ENCODE measurements around the gene BACH2.
"Not testable (repeated sequence)": the region's sequence is repeated elsewhere in the genome, so short reads cannot be mapped to it uniquely, and the experiment has no call there.

Gene BACH2

DNA sequence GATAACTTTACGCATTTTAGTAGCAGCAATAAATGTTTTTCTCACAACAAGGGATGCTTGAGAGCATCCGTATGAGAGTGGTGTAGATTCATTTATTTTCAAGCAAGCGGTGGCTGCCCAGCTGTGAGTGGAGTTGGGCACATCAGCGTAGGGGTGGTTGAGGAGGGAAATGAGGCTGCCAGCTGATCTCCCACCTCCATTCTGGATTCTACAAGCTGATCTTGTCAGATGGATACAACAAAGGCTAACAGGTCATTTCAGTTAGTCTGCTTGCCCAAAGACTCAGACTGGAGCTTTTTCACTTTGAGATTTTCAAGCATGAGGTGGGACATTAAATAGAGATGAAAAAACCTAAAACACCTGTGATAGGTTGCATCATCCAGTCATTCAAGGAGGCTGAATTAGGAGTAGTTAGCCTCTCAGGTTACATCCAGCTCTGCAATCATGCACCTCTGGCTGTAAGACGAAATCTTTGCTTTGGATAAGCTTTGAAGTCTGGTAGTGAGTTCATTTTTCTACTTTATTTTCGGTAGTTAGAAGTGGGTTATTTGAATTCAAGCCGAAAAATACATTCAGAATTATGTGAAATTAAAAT is 1.9 kb upstream of the BACH2 start:
- no peak for DNase-seq

DNA sequence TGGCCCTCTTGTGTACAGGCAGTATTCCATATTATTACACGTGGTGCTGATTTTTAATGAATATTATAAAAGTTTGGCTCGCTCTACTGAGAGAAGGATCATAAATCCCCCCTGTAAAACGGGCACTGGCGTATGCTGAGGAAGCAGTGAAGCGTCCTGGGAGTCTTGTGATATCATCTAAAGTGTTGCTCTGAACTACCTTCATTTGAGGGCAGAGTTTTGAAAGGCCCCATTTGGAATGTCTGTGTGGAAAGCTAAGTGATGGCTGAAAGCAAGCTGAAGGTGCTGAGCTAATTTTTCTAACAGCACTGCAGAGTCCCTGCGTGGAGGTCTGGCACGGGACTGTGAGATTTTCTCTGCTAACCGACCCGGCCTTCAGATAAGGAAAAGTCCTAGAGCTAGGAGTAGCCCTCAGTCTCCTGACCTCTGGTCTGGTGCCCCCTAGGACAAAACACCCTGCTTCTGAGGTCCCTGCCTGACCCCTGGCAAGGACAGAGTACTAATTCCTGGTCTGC is 1.3 kb upstream of the BACH2 start:
- no peak for DNase-seq

DNA sequence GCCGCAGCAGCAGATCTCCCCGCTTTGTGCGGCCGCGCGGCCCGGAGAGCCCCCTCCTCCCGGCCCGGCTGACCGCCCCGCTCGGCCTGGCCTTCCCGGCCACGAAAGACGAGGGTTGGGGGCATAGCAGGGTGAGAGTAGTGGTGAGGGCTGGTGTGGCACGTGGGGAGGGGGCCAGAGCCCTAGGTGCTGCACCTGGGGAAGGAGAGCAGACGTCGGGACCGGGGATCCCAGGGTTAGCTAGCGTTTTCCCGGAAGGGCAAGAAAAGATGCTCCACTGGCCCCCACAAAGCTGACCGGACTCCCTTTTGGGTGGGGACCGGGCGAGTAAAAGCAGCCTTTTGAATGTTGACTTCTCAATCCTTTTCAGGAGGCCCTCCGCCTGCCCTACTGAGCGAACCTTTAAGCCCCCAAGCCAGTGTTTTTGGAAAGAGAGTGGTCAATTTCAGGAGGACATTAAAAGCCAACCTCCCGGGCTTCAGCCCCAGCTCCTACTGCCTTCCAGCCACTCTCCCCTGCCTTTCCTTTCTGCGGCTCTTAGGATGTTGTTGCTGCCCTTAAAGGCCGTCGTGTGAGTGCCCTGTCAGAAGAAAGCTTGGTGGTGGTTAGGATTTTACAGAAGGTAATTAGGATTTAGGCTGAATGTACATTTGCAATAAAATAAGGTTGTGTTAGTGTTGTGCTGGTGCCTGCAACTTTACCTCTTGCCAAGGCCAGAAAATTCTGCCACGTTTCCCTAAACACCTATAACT is 648 bp upstream of the BACH2 start:
- no peak for DNase-seq

DNA sequence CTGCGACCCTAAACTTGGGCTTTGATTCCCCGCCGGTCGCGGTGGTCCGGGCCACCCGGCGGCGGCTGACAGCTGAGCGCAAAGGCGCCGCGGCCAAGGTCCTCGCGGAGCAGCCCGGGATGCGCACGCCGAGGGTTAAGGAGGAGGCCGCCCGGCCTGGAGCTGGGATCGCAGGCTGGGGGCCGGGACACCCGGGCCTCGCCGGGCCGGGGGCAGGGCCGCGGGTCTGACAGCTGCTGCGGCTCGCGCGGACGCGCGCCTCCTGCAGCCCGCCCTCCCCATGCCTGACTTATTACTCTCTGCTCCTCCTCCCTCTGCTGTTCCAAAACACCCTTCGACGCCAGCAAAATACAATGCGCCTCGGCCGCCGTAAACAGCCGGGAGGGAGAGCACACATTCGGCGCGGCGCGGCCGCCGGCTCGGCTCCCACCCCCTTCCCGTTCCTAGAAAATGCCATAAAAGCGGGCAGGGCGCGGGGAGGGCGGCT is 746 bp downstream of the BACH2 start:
- peak; percentile 45 to 48 for DNase-seq

DNA sequence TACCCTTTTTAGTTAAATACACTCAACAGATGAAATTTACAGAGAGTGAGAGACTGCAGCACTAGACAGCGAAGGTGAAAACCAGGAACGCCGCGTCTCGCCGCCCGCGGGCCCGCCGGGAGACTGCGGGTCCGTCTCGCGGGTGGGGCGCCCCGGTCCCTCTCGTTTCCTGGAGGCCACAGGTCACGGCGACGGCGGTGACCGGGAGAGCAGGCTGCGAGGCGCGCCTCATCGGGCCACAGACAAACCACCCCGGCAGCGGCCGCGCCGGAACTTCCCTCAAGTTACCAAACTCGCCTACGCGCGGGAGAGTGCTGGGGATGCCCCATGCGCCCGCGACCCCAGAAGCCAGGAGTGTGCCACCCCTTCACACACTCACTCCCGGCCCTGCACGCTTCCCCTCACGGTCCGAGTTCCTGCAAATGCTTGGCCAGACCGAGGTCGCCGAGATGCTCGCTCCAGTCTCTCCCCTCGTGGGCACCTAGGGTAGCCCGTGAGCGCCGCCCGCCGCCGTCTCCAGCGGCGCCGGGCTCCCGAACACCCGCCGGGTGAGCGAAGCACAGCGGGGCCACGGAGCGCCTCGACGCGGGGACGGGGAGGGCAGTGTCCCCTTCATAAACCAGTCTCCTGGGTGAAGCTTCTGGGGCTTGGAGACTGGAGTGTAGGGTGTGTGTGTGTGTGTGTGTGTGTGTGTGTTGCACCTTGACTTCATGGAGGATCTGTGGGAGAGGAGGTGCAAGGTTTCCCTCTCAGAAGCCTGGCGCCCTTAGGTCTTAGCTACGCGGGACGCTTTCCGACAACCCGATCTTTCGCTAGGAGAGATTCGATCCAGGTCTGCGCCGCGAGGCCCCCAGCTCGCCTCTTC is 1.4 kb downstream of the BACH2 start:
- peak in 1 of 2 experiments; percentile 39 for DNase-seq

DNA sequence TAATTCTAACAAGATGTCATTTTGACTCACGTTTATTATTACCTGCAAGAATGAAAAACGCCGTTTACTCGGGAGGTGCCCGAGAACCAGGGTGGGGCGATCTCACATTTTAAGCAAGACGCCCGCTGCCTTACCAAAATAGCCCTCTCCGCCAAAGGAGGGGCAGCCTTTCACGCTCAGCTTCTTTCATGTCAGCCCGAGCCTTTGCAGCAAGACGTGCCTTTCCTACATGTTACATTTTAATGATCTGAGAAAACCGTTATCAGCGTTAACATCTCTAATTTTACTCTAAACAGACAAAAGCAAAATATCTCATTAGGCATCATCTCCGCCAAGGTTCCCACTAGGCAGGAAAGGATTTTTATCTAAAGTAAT is 2.0 kb downstream of the BACH2 start:
- no peak for DNase-seq

DNA sequence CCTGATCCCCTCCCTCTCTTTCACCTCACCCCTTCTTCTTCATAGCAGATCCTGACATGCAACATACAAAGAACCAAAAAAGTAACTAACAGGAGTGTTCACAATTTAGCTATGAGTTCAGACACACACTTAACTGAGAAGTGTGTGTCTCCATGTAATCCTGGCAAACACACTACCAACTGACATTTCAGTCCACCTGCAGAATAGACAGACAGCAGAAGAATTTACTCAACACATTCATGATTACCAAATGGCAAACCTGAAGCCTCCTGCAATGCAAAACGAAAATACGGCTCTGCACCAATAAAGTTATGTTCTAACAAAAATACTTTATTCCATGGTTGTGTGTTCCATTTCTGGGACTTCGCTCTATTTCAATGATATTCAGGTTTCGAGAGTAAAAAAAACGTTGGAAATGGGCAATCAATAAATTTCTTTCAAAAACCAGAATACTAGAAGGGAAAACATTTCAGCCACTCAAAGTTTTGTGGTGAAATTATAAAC is 2.6 kb downstream of the BACH2 start:
- DNase-seq, result no peak

DNA sequence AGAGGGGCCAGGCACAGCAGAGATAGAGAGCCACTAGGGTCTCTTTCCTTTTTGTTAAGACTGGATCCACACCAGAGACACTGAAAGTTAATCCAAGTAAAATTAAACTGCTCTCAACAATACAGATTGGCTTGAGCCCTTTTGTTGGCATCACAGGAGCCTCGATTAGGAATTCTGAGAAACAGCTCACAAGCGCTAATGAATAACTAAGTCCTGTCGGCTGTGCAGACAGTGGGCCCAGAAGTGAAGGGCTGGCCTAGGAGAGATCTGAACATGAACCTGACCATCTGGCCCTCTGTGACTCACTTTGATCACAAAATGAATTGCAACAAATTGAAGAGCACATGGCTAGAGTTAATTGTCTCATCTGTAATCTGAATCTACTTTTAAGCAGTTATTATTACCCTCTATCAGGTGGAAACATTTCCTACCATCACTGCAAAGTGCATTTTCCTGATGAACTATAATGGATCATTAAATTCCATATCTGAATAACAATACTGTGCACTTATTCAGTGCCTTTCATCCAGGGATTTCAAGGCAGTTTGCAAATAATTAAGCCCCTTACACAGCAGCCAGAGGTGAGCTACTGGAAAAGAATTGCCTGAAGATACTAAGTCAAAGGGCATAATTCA is 3.2 kb downstream of the BACH2 start:
- no peak for DNase-seq

DNA sequence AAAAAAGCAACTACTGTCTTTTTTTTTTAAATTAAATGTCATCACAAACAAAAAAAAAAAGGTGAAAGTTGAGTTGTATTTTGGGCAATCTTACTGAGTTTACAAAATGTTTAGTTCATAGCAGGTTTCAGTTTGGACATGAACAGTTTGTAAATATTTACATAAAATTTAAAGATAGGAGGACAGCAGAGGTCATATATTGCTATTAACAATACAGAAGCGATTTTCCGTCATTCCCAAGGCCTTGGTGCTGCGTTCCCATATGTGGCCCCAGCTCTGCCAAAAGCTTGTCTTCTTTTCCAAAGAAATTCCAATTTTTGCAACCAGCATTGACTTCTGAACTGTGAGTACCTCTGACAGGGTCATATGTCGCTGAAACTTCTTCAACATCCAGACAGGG is 5.1 kb downstream of the BACH2 start:
- DNase-seq, result no peak

DNA sequence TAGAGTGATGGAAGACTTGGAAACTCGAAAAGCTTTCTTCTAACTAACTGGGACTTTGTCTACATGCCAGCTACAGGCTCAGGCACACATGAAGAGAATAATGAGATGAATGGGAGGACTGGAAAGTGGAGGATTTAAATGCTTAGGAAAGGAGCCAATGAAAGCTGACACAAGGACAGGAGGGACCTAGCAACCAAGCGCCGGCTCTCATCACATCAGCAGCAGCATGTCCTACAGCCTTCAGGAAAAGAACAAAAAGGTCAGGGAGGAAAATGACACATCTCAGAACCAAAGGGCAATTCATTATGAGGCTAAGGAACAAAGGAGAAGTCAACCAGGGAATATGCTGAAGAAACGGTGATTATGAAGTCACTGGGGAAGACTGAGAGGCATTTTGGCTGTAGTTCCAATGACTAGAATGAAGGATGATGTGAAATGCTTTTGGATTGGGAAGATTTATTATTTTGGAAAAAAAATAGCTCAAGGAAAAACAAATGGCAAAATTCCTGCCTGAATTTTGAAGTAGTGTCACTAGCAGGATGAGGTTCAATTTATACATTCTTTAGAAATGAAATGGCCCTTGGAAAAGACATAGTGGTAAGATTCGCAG is 5.7 kb downstream of the BACH2 start:
- no peak for DNase-seq

DNA sequence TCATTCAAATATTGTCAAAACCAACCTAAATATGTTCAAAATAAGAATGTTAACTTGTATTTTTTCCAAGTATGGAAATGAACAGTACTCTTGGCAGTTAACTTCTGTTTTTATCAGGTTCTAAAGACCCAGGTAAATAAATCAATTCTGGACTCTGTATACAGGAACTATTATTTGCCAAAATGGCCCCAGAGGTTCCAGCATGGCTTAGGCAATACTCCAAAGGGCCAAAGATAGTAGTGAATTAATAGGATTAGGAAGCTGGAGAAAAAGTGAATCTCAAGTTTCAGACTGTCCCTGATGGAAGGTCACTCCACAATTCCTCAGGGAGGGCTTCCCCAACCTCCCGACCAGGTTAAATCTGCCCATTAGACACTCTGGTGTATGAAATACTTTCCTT is 6.7 kb downstream of the BACH2 start:
- no peak for DNase-seq

DNA sequence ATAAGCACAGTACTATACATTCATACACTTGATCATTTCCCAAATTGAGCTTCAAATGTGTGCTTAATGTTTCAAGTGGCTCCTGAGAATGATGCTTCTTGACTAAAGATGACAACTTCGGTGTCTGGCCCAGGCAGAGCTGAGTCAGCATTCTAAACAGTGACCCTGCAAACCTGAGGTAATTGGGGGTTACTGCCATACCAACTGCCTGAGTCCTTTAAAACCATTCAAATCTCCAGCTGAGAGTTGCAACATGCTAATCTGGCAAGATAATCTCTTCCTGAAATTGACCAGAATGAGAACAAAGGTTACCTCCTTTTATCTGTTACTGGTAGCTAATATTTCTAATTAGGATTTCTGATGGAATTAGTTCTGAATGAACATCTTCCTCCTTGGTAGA is 8.2 kb downstream of the BACH2 start:
- no peak for DNase-seq

DNA sequence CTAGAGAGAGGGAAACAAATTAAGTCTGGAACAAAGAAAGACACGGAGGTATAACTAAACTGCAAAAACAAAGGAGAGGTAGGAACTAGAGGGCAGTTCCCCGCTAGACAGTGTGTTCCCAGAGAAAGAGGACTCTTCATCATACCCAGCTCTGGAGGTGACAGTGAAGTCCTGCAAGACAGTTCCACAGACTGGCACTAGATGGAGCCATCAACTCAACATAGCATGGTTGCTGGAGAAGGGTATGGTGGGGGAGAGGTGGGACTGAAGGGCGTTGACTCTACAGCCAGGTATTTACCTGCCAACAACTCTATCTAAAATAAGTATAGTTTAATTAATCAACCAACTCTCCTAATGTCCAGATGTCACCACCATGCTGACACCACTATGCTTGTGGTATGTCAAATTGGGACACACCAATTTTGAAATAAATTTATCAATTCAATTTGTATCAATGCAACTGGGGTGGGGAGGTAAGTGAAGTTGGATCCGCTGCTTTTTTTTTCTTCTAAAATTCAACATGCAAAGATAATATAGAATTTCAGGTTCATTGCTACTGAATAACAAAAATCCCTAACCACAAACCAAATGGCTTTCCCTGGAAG is 9.7 kb downstream of the BACH2 start:
- peak; percentile 13 to 33 for DNase-seq

DNA sequence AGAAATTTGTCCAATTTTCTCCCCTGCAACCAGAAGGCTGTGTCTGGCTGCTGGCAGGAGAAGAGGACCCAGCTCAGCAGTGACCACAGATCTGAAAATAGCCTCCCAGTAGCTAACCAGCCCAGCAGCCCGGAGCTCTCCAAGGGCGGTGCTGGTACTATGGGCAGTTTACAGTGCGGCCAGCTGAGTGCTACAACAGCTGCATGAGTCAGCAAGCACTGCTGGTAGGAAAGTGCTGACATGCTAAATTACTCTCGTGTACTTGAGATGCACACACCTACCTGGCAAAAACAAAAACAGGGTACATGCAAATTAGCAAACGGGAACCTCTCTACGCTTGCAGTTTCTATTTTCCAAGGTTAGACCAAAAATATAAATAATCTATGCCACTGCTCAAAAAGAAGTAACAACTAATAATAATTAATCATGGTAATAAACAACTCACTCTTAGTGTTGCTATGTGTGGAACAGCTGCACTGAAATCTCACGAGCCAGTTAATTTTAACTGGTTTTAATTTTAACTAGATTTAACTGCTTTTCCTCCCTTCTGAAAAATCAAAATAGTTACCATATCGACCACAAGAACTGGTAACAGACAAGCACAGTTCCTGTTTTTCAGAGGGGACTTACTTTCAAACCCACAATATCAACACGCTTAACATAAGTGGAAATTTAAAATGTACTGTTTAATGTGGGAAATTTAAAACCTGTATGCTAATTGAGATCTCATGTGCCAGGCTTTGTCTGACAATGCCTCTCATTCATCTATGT is 10.8 kb downstream of the BACH2 start:
- DNase-seq, result no peak

DNA sequence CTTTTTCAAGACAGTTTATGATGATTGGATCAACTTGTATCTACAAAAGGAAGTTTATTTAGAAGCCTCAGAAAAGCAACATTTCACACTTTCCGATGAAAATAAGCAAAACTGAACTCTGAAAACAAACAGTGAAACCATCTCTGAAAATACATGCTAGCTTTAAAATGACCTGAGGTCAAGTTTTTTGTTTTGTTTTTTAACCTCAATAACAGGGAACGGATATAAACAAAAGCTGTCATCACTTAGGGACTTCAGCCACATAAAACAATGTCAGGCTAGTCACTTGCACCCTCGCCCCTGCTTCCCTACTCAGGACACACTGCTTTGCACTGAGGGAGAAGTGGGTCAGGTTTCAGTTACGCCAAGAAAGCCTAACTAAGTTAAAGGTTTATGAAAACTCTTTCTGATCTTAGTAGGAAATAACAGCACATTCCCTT is 11.6 kb downstream of the BACH2 start:
- DNase-seq, result no peak

DNA sequence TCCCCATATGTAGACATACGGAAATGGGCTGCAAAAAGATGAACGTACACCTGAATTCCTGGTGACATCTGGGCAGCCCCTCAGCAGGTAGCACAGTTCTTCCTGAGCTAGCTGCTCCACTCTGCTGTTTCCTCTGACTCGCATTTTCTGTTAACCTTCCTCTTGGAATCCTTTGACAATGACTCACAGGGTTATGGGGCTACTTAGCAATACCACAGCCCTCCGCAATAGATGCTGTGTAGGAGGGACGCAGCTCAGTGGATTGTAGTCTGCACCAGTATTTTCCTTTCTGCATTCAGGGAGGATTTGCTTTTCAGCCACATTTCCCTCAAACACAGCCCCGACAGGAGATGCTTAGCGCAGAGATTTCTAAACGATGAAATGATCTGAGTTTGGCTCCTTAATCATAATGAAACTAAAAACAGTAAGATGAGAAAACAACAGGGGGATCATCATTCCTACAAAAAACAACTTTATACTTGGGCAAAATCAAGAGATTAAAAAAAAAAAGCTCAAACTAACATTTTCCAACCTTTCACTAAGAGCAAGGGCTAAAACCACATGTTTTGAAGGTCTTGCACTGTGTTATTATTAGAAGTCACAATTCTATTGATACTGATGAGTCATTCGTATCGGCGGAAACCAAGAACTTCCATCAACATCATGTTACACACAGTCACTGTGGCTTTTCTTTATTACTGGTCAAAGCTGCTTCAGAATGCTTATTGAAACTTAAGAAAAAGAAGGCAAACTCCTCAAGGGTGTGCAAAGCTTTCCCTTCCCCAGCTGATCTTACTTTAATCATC is 12.2 kb downstream of the BACH2 start:
- DNase-seq, result no peak

DNA sequence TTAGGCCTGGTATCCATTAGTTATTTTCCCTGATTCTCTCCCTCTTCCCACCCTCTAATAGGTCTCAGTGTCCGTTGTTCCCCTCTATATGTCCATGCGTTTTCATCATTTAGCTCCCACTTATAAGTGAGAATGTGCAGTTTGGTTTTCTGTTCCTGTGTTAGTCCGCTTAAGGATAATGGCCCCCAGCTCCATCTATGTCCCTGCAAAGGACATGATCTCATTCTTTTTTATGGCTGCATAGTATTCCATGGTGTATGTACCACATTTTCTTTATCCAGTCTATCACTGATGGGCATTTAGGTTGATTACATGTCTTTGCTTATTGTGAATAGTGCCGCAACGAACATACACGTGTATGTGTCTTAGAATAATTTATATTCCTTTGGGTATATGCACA is 14.4 kb downstream of the BACH2 start:
- not testable (repeated sequence) for DNase-seq

DNA sequence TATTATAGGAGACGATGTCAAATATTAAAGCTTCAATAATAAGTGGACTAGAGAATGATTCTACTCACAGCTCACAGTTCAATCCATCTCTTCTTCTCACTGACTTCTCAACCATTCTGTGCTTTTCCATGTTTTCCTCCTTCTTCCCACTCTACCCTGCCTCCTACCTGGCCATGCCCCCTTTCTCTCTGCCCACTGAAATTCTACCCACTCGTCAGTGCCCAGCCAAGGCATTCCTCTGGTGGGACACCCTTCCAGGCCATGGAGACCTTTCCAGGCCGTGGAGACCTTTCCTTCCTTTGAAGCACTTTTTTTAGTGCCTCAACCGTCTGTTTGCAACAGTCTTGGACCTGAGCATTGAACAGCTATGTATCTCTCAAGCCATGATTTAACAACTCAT is 18.5 kb downstream of the BACH2 start:
- no peak for DNase-seq

DNA sequence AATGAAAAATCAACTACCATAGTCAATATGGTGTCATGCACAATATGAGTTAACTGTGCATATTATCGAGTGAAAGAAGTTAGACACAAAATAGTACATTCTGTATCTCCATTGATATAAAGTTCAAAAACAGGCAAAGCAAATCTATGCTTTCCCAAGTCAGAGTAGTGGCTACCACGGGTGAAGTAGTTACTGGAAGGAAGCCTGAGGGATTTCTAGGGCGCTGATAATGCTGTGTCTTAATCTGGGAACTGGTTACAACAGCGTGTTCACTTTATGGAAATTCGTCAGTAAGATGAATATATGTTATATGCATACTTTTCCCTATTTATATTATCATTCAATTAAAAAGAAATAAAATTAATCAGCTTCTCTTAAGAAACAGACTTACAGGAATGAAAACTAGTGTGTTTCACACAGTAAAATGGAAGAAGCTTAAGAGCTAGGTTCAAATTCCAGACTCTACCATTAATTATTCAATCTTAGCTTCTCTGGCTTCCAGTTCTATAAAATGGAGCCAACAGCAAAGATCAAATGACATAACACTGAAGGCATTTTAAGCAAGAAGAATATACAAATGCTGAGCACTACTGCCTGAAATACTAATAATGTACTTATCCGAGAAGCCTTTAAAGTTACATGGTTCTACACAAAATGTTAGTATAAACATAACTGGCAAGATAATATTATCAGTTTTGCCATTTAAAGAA is 19.2 kb downstream of the BACH2 start:
- DNase-seq, result no peak
